Endothelial cell of umbilical vein (primary cell): ENCODE results near the gene THAP9. TPM values are rescaled to one million over a fixed set of nuclear protein-coding genes. Genes with fewer than 3 reads are reported as not detected.

ENCODE experiments used
- BruUV-seq: library from RNA; stranded (reverse); fragments of 400-500 nt; replicated peaks from 2 replicates; lab custom pipeline; 2021; lab: Mats Ljungman, UMichigan
- CTCF ChIA-PET: fragments of 300-600, 350-600 bp; sonication (Branson Sonifier 250); formaldehyde crosslinking; loops from one replicate; lab custom pipeline; 2021; ENCODE audit warnings: antibody characterized with exemption, inconsistent platforms; lab: Charles Lee
- POLR2A ChIA-PET: fragments of 300-600, 350-600 bp; sonication (Branson Sonifier 250); formaldehyde crosslinking; loops from one replicate; lab custom pipeline; 2021; ENCODE audit warnings: antibody characterized with exemption, inconsistent platforms; lab: Charles Lee
- DNase-seq: peaks from one replicate; pipeline ENCODE4 v3.0.0-alpha.2; 2011; ENCODE audit warnings: low read depth, low spot score
- FAIRE-seq: peaks from 2 replicates; lab custom pipeline; 2011; peaks lifted over from hg19 to GRCh38; lab: Jason Lieb, UNC
- H2AFZ ChIP-seq: 2 replicates; pipeline ENCODE4 v1.6.0; 2012; ENCODE audit warnings: low read depth, low read length, control low read depth, inconsistent platforms
- H3K27ac ChIP-seq: 2 replicates; pipeline ENCODE4 v1.5.1; 2011; ENCODE audit warnings: low read depth, mild to moderate bottlenecking, control low read depth, low read length, moderate library complexity; ENCODE audit not compliant: insufficient read depth
- H3K27me3 ChIP-seq, 2 experiments: 2 replicates each; pipeline versions ENCODE4 v1.6.0 to v1.6.1; 2011; ENCODE audit warnings: low read length in 2 of 2, mixed read lengths in 1 of 2; ENCODE audit not compliant: control insufficient read depth in 2 of 2, insufficient read depth in 2 of 2
- H3K36me3 ChIP-seq, 2 experiments: 2 replicates in 1 of 2; 3 replicates in 1 of 2; pipeline ENCODE4 v1.5.1; 2011; ENCODE audit warnings: low read length in 2 of 2, mild to moderate bottlenecking in 1 of 2, moderate library complexity in 1 of 2; ENCODE audit not compliant: control insufficient read depth in 2 of 2, insufficient read depth in 2 of 2; ENCODE audit errors: extremely low read depth in 1 of 2
- H3K4me1 ChIP-seq: 3 replicates; pipeline ENCODE4 v1.5.1; 2011; ENCODE audit warnings: mild to moderate bottlenecking, low read length; ENCODE audit not compliant: control insufficient read depth, insufficient read depth; ENCODE audit errors: extremely low read depth
- H3K4me2 ChIP-seq: 2 replicates; pipeline ENCODE4 v1.6.1; 2011; ENCODE audit warnings: low read length, control low read depth, mixed read lengths; ENCODE audit not compliant: insufficient read depth
- H3K4me3 ChIP-seq, 3 experiments: fragments of 200-600 bp in 1 of 3; sonication (generic), shearing (Covaris generic) in 1 of 3; replicated peaks in 1 of 3; 2 replicates each; pipeline ENCODE4 v1.5.1; 2011 to 2016; ENCODE audit warnings: control low read depth in 3 of 3, low read length in 3 of 3, mild to moderate bottlenecking in 2 of 3, inconsistent platforms in 1 of 3, low read depth in 1 of 3, moderate library complexity in 1 of 3; ENCODE audit not compliant: insufficient read depth in 1 of 3
- H3K79me2 ChIP-seq: 2 replicates; pipeline ENCODE4 v1.6.0; 2012; ENCODE audit warnings: low read length, inconsistent platforms; ENCODE audit not compliant: control insufficient read depth, insufficient read depth
- H3K9ac ChIP-seq: replicated peaks from 2 replicates; pipeline ENCODE3; 2011; ENCODE audit warnings: low read length, control low read depth; ENCODE audit not compliant: insufficient read depth; ENCODE audit errors: extremely low read depth
- H3K9me1 ChIP-seq: replicated peaks from 3 replicates; pipeline ENCODE4 v1.6.0; 2011; ENCODE audit warnings: mild to moderate bottlenecking, low read length; ENCODE audit not compliant: control insufficient read depth, insufficient read depth; ENCODE audit errors: extremely low read depth
- H3K9me3 ChIP-seq: replicated peaks from 2 replicates; pipeline ENCODE4 v1.5.1; 2012; ENCODE audit warnings: low read length, inconsistent platforms; ENCODE audit not compliant: control insufficient read depth, insufficient read depth
- H4K20me1 ChIP-seq: replicated peaks from 2 replicates; pipeline ENCODE3; 2011; ENCODE audit warnings: mild to moderate bottlenecking, low read length; ENCODE audit not compliant: control insufficient read depth, insufficient read depth; ENCODE audit errors: extremely low read depth
- CTCF ChIP-seq, 2 donors: IDR thresholded peaks; 1 replicate in 1 of 2; 2 replicates in 1 of 2; pipeline ENCODE4 v1.5.1; 2011; ENCODE audit warnings: low read length in 2 of 2, mild to moderate bottlenecking in 2 of 2, moderate library complexity in 2 of 2, control low read depth in 1 of 2, inconsistent platforms in 1 of 2, low read depth in 1 of 2; ENCODE audit not compliant: insufficient read depth in 1 of 2; ENCODE audit errors: extremely low read depth in 1 of 2
- EZH2 ChIP-seq: IDR thresholded peaks from 2 replicates; pipeline ENCODE4 v1.6.1; 2012; ENCODE audit warnings: borderline replicate concordance, low read depth, mild to moderate bottlenecking, moderate library complexity, low read length, inconsistent platforms; ENCODE audit not compliant: severe bottlenecking
- FOS ChIP-seq: IDR thresholded peaks from 2 replicates; pipeline ENCODE4 v1.6.1; 2011; ENCODE audit warnings: mild to moderate bottlenecking, low read length, moderate library complexity, borderline replicate concordance; ENCODE audit not compliant: insufficient read depth
- GATA2 ChIP-seq: IDR thresholded peaks from 2 replicates; pipeline ENCODE4 v1.7.0; 2011; ENCODE audit warnings: low read depth, mild to moderate bottlenecking, moderate library complexity, mixed read lengths, low read length; ENCODE audit not compliant: insufficient read length, insufficient read depth
- JUN ChIP-seq: IDR thresholded peaks from 2 replicates; pipeline ENCODE4 v1.6.1; 2011; ENCODE audit warnings: borderline replicate concordance, low read depth; ENCODE audit not compliant: insufficient read length, insufficient read depth
- MAX ChIP-seq: IDR thresholded peaks from 2 replicates; pipeline ENCODE4 v1.6.1; 2011; ENCODE audit not compliant: insufficient read depth, insufficient read length
- MYC ChIP-seq: IDR thresholded peaks from one replicate; pipeline ENCODE4 v1.6.1; 2011; ENCODE audit warnings: mild to moderate bottlenecking, low read depth, low read length
- POLR2A ChIP-seq: IDR thresholded peaks from 2 replicates; pipeline ENCODE4 v1.6.1; 2012; ENCODE audit warnings: low read depth, mild to moderate bottlenecking, control low read depth, low read length
- POLR2AphosphoS5 ChIP-seq: IDR thresholded peaks from 2 replicates; pipeline ENCODE4 v1.6.1; 2012; ENCODE audit warnings: low read depth, mild to moderate bottlenecking, control low read depth, low read length, moderate library complexity; ENCODE audit not compliant: insufficient read depth
- dilution Hi-C: fragments of 300-500 bp; cut with MboI; formaldehyde crosslinking; loops from one replicate; pipeline ENCODE4 v1.15.0; 2019; ENCODE audit warnings: low sequenced_read_pairs; ENCODE audit not compliant: extremely low pct_ligation_motif_present
- intact Hi-C: fragments of 100-400 bp; cut with micrococcal nuclease; formaldehyde crosslinking; loops from one replicate; pipeline ENCODE4 v1.10.0; 2022
- polyA plus RNA-seq, 4 experiments: library from polyadenylated mRNA; depleted of rRNA in 3 of 4; stranded (reverse) in 3 of 4; unstranded in 1 of 4; fragments of >200 nt; gene quantifications; 2 replicates each; pipeline versions ENCODE4 v1.2.1 to v1.2.3, GENCODE V29; 2011 to 2012; ENCODE audit warnings: missing spikeins in 1 of 4
- total RNA-seq: library from RNA; stranded (reverse); gene quantifications from 2 replicates; pipeline ENCODE4 v1.2.3, GENCODE V29; 2021

Gene THAP9
- total and polyA plus RNA-seq, 2 donors (not counting 3 experiments of a cell fraction or from before 2014, with no cell fraction given), result 0.86 to 1.7 TPM

- peaks cover 16% of the 10 kb centered on the region for H3K4me1 ChIP-seq
- no peak overlapping the region for H3K27ac ChIP-seq
- FAIRE-seq, result no peak
- H2AFZ ChIP-seq, result no peak overlapping the region
- intact Hi-C loops (no loop called here), dilution Hi-C loops (no loop called here)
- H3K9me3 ChIP-seq, result no peaks in the 10 kb centered on the region
- peak overlapping the region; percentile 81 for H3K4me2 ChIP-seq
- no peaks in the 10 kb centered on the region for H3K9me1 ChIP-seq
- no peaks in the 10 kb centered on the region for H3K27me3 ChIP-seq
- no peak for DNase-seq
- no peak overlapping the region for H3K4me3 ChIP-seq
- H3K79me2 ChIP-seq, result peaks cover 95% of the 10 kb centered on the region
- POLR2A ChIA-PET, result no interaction called here
- CTCF ChIA-PET, result interaction anchor here (1.1 to 5.2 kb wide), 4 partner anchors 13 to 396 kb away, joined by 3 to 21 read pairs (median 4); partner anchors contain the start of gene THAP9
- TF ChIP-seq POLR2A (no peak), GATA2 (no peak), FOS (no peak), EZH2 (no peak), JUN (no peak), MAX (no peak), MYC (no peak), CTCF (IDR thresholded peaks at IDR 0.05; ENCODE audit: extremely low read depth in 1 of 2, insufficient read depth in 1 of 2, low read depth in 1 of 2, low read length in 2 of 2) (no peak), POLR2AphosphoS5 (no peak)
- H3K9ac ChIP-seq, result no peak overlapping the region
- no TSS peak for BruUV-seq
- peaks cover 22% of the 10 kb centered on the region for H4K20me1 ChIP-seq
- peaks cover 0 to 6% of the 10 kb centered on the region in 2 experiments for H3K36me3 ChIP-seq
These were observed 14.2 kb upstream of the THAP9 start for GRCh38 chr4:82886147-82886942.
